Measurements from ENCODE around the gene MACC1.
"Not testable (repeated sequence)": the region's sequence is repeated elsewhere in the genome, so short reads cannot be mapped to it uniquely, and the experiment has no call there.

MACC1 gene

GRCh38 chr7:20207811-20208210, 9.4 kb downstream of the MACC1 start:
- not testable (repeated sequence) for DNase-seq (ENCODE audit: low read depth)

- no peak for DNase-seq (ENCODE audit: low read depth)
Observed at GRCh38 chr7:20206104-20206896, 10.9 kb downstream of the MACC1 start.

DNA sequence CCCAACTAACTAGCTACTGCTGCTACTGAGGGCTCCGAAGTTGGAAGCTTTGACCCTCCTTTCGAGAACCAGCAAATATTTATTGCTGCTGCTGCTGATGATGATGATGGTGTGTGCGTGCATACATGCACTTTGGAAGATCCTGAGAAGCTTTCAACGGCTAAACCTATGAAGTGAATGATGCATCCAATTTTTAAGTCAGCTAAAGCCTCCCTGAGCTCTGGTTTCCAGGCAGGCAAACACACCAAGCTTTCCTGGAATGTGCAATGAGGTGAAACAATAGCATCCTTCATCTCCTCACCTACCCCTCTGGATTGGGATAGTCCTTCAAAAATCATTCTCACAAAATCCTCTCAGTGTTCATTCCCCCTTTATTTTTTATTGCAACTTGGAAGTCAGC, 13.9 kb downstream of the MACC1 start:
- DNase-seq (ENCODE audit: low read depth), result no peak

GRCh38 chr7:20201380-20201779, 15.8 kb downstream of the MACC1 start:
- no peak for DNase-seq (ENCODE audit: low read depth)

DNA sequence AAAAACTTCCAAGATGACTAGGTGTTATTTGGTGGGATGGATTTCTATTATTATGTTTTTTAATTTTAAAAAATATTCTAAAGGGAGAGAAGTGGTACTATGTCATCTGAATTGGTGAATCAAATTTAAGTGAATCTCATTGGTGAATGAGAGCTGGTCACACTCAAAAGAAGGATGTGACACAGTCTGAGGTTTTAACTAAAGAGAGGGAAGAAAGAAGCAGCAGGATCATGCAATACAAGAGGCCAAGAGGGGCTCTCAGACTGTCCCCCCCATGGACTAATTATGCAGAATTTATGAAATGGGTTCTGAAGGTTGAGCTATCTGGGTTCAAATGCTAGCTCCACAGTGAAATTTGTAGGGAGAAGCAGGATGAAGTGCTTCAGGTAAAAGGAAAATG, 16.2 kb downstream of the MACC1 start:
- no peak for DNase-seq (ENCODE audit: low read depth)

DNA sequence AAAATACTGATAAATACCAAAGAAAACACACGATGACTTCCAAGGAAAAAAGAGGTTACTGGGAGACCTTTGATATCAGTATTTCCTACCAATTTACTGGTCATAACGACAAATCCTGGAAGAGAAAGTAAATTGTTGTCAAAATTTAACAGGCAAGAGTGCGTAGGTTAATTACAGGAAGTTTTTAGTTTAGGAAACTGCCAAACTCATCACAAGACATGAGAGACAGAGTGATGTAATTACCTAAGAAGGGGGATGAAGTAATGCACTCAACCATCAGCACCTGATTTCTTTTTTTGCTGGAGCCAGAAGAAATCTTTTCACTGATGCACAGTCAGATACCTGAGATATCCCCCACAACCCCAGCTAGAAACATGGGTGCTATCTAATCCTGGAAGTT, 16.8 kb downstream of the MACC1 start:
- no peak for DNase-seq (ENCODE audit: low read depth)

GRCh38 chr7:20199015-20199737, 18.0 kb downstream of the MACC1 start:
- DNase-seq (ENCODE audit: low read depth), result peak; percentile 27

DNA sequence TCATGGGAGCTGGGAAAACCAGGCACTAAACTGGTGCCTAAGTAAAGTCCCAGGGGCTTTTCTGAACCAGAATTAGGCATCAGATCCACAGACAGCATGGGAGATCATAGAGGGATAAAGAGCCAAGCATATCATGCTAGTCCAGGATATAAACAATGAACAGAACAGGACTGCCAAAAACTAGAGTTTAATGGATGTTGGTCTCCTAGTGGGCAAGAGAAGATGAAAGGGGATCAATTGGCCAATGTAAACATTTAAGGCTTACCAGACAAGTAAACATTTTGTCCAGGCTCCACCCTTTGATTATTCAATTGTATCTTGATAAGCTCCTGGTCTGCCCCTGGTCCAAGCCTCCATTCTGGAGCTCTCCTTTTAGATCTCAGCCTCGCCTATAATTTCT, 18.9 kb downstream of the MACC1 start:
- DNase-seq (ENCODE audit: low read depth), result no peak

GRCh38 chr7:20197837-20198236, 19.3 kb downstream of the MACC1 start:
- DNase-seq (ENCODE audit: low read depth), result no peak

GRCh38 chr7:20197125-20197748, 19.9 kb downstream of the MACC1 start:
- DNase-seq (ENCODE audit: low read depth), result no peak

DNA sequence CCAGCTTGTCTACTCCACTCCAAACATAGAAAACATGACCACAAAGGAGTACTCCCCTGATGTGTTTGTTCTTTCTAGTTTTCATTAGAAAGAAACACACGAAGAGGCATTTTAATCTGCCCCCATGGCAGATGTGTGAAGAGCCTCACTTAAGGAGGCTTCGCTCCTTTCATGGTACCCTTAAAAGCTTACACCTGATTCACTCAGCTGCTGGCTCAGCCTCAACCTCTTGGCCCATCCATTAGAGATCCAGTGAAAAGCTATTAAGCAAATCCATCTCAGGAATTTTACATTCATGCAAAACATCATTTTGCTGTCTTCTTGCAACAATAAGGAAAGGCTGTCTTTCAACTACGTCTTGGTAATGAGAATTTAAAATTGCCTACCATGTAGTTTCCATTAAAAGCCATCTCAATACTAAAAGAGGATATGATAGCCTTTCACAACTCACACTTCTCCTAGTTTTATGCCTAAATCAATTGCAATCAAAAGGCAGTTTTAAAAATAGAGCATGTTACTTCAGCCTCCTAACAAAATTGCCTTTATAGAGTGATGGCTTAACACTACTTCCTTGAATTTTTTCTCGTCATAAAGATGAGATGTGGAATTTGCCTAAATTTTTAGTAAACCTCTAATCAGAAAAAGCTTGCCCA, 22.7 kb downstream of the MACC1 start:
- DNase-seq (ENCODE audit: low read depth), result no peak

DNA sequence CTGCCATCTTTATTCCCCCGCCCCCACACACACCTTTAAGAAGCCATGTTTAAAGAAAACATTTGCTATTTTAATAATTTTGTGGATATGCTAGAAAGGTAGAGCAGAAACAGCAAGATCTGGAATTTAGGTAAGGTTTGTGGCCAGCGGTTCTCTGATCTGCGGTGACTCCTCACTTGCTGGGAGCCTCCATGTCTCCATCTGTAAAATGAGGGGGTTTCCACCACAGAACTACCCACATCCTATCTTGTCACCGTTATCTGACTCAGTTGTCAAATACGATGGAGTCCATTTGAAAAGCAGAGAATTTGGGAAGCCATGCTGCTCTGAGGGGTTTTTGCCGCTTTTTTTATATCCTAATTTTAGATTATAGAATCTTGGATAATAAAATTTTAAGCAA, 23.3 kb downstream of the MACC1 start:
- no peak for DNase-seq (ENCODE audit: low read depth)

- DNase-seq (ENCODE audit: low read depth), result no peak
Observed at GRCh38 chr7:20193242-20193777, 23.9 kb downstream of the MACC1 start.

DNA sequence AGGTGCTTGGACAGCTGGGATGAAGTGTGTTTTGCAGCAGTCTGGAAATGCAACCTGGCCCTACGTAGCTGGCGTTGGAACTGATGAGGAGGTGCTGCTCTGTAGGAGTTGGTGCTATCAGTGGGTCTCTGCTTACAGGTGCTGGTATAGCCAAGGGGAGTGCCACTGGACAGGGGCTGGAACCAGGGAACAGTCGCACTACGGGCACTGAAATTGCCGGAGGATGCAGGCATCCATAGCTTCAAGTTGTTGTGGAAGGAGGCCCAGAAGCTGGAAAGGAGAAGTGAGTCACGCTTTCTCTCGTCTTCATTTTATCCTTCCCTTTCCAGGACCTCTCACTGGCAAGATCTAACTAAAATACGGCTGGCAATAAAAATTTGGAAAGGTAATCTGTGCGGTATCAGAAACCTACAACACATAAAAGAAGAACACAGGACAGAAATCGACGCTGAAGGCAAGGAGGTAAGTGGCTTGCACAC, 25.8 kb downstream of the MACC1 start:
- DNase-seq (ENCODE audit: low read depth), result no peak

- no peak for DNase-seq (ENCODE audit: low read depth)
Observed at GRCh38 chr7:20190560-20191390, 26.4 kb downstream of the MACC1 start.

- DNase-seq (ENCODE audit: low read depth), result no peak
Observed at GRCh38 chr7:20189852-20190251, 27.3 kb downstream of the MACC1 start.

GRCh38 chr7:20188567-20188966, 28.6 kb downstream of the MACC1 start:
- no peak for DNase-seq (ENCODE audit: low read depth)

- not testable (repeated sequence) for DNase-seq (ENCODE audit: low read depth)
Observed at GRCh38 chr7:20187850-20188249, 29.3 kb downstream of the MACC1 start.

DNA sequence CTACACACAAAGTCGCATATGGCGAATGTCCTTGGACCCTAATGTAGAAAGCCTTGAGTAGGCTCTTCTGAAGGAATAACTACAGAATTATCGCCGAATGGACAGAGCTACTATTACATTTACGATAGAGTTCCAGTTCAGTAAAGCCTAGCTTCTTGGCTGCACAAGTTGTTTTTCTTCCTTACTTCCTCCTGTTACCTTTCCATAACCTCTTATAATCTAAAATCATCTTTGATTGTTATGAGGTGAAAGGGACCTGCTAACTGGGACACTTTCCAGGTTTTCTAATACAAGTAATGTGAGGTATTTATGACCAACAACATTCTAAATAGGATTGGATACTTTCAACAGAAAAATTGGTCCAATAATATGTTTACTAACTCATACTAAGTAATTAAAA, 31.2 kb downstream of the MACC1 start:
- no peak for DNase-seq (ENCODE audit: low read depth)

DNA sequence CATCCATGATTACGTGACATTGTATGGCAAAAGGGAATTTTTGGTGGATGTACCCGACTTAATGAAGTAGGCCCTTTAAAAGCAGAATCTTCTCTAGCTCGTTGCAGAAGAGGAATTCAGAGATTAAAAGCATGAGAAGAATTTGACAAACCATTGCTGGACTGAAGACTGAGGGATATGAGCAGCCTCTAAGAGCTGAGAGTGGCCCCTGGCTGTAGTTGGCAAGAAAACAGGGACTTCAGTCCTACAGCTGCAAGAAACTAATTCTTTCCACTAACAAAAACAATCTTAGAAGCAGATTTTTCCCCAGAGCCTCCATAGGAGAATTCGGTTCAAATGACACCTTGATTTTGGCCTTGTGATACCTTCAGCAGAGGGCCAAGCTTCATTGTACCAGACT, 34.1 kb downstream of the MACC1 start:
- DNase-seq (ENCODE audit: low read depth), result no peak

DNA sequence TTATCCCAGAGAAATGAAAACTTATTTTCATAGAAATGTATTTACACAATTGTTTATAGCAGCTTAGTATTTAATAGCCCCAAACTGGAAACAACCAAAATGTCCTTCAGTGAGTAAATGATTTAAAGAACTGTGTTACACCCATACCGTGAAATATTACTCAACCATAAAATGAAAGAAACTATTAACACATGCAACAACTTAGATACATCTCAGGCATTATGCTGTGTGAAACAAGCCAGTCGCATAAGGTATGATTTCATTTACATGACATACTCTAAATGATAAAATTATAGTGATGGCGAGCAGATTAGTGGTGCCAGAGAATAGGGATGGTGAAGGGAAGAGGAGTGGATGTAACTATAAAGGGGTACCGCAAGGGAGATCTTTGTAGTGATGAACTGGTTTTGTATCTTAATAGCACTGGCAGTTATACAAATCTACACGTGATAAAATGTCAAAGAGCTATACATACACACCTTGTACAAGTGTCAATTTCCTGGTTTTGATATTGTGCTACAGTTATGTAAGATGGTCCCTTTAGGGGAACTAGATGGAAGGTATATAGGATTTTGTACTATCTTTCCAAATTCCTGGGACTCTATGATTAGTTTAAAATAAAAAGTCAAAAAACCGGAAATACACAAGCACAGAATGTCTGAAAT, 40.5 kb downstream of the MACC1 start:
- DNase-seq (ENCODE audit: low read depth), result no peak
